Measurements from ENCODE around the gene CHCHD6. TPM values are rescaled to one million over a fixed set of nuclear protein-coding genes. Genes with fewer than 3 reads are reported as not detected.

Gene CHCHD6
- total RNA-seq, 1 experiment from 2014 or later, result 45.9 TPM

DNA sequence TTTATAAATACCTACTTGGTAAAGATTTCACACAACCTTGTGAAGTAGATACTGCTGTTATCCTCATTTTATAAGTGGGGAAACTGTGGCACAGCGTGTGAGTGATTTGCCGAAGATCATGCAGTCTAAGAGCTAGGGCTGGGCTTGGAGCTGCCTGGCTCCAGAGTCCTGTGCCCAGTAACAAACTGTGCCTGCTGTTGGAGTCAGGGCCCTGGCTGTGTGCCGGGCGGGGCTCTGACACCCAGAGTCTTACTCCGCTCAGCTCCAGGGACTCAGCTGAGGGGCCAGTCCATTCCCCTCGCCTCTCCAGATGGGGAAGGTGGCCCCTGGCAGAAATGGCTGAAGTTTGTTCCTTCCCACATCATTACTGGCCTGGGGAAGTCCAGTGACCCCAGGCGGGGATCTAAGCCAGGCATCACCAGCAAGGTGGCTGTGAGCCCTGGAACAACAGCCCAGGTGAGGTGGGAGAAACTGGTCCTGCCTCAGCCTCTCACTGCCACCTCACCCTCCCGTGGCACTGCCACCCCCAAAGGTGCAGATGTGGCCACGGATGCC is 261.6 kb downstream of the CHCHD6 start:
- no peaks in the 10 kb centered on the region for H3K9me3 Mint-ChIP-seq (ENCODE audit: low read depth, unreplicated experiment)
- H3K27me3 Mint-ChIP-seq (ENCODE audit: unreplicated experiment), result peaks cover 10% of the 10 kb centered on the region
- H3K4me3 Mint-ChIP-seq (ENCODE audit: low read depth, unreplicated experiment), result no peak overlapping the region
- no peak overlapping the region for H3K27ac Mint-ChIP-seq (ENCODE audit: unreplicated experiment)
- CTCF ChIA-PET, result no interaction called here
- peaks cover 8% of the 10 kb centered on the region for H3K36me3 Mint-ChIP-seq (ENCODE audit: insufficient read depth, unreplicated experiment)
- no TSS peak for BruUV-seq (replicated peaks)
- no peak for DNase-seq
- TF ChIP-seq, protein P1, sequence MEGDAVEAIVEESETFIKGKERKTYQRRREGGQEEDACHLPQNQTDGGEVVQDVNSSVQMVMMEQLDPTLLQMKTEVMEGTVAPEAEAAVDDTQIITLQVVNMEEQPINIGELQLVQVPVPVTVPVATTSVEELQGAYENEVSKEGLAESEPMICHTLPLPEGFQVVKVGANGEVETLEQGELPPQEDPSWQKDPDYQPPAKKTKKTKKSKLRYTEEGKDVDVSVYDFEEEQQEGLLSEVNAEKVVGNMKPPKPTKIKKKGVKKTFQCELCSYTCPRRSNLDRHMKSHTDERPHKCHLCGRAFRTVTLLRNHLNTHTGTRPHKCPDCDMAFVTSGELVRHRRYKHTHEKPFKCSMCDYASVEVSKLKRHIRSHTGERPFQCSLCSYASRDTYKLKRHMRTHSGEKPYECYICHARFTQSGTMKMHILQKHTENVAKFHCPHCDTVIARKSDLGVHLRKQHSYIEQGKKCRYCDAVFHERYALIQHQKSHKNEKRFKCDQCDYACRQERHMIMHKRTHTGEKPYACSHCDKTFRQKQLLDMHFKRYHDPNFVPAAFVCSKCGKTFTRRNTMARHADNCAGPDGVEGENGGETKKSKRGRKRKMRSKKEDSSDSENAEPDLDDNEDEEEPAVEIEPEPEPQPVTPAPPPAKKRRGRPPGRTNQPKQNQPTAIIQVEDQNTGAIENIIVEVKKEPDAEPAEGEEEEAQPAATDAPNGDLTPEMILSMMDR (IDR thresholded peaks at IDR 0.05; ENCODE audit: unreplicated experiment), result no peak
- intact Hi-C loops (cut with micrococcal nuclease; ENCODE audit: unreplicated experiment), result no loop called here
- H3K4me1 Mint-ChIP-seq (ENCODE audit: low read depth, unreplicated experiment), result no peaks in the 10 kb centered on the region

DNA sequence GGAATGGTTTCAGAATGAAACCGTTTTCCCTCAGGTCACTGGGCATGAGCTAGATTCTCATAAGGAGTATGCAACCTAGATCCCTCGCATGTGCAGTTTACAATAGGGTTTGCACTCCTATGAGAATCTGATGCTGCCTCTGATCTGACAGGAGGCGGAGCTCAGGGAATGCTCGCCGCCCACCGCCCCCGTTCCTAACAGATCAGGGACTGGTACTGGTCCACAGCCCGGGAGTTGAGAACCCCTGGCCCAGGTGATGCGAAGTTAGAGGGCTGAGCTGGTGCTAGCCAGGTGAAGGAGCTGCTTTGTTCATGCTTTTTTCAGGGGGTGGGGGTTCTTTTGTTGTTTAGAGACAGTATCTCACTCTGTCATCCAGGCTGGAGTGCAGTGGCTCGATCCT is 263.3 kb downstream of the CHCHD6 start:
- H3K4me3 Mint-ChIP-seq (ENCODE audit: low read depth, unreplicated experiment), result no peak overlapping the region
- H3K36me3 Mint-ChIP-seq (ENCODE audit: insufficient read depth, unreplicated experiment), result peaks cover 3% of the 10 kb centered on the region
- peaks cover 16% of the 10 kb centered on the region for H3K27me3 Mint-ChIP-seq (ENCODE audit: unreplicated experiment)
- intact Hi-C loops (cut with micrococcal nuclease; ENCODE audit: unreplicated experiment), result no loop called here
- CTCF ChIA-PET, result no interaction called here
- no peaks in the 10 kb centered on the region for H3K9me3 Mint-ChIP-seq (ENCODE audit: low read depth, unreplicated experiment)
- no peak overlapping the region for H3K27ac Mint-ChIP-seq (ENCODE audit: unreplicated experiment)
- H3K4me1 Mint-ChIP-seq (ENCODE audit: low read depth, unreplicated experiment), result no peaks in the 10 kb centered on the region
- BruUV-seq (replicated peaks), result no TSS peak
- DNase-seq, result no peak
- TF ChIP-seq, protein P1 (IDR thresholded peaks at IDR 0.05; ENCODE audit: unreplicated experiment), result no peak

DNA sequence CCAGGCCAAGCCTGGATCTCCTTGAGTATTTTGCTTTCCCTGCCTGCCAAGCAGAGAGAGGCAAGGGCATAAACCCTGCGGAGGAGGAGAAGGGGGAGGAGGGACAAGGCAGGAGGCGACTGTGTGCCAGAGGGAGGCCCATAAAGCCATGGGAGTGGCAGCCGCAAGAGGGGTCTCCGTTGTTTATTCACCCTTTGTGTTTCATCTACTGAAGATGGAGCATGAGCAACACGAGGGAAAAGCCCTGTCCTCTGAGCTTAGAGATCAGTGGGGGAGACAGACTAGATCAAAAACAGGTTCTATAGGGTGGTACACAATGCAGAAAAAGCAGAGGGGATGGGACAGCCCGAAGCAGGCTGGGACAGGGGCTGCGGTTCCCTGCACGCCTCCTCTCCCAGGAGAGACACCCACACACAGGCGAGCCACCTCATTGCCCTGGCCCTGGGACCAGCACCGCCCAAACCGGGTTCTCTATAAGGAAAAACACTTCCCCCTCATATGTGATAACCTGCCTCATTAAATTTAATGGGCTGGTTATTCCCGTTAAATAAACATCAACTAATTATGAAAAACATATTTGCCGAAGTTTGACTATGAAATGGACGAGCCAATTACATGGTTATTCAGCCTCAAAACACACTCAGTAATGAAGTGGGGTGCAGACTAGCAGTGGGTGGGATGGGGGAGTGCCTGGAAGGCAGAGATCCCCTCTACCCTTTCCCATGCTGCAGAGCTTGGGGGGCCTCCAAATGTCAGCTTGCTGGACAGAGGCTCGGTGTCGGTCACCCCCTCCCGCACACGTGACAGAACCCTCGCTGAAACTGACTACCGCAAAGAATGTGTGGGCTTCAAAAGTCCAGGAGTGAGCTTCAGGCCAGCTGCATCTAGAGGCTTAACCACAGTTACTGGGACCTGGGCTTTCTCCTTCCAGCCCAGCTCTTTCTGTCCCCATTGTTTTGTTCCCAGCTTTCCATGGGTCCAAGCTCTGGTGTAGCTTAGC is 264.7 kb downstream of the CHCHD6 start:
- Mint-ChIP-seq H3K36me3 (ENCODE audit: insufficient read depth, unreplicated experiment) (no peaks in the 10 kb centered on the region), H3K4me3 (ENCODE audit: low read depth, unreplicated experiment) (no peak overlapping the region), H3K4me1 (ENCODE audit: low read depth, unreplicated experiment) (no peaks in the 10 kb centered on the region), H3K27ac (ENCODE audit: unreplicated experiment) (no peak overlapping the region), H3K9me3 (ENCODE audit: low read depth, unreplicated experiment) (no peaks in the 10 kb centered on the region), H3K27me3 (ENCODE audit: unreplicated experiment) (peaks cover 16% of the 10 kb centered on the region)
- DNase-seq, result no peak
- no TSS peak for BruUV-seq (replicated peaks)
- intact Hi-C loops (cut with micrococcal nuclease; ENCODE audit: unreplicated experiment), result no loop called here
- CTCF ChIA-PET, result interaction anchor here (0.6 to 1.5 kb wide), 2 partner anchors 215 to 843 kb away, joined by 3 to 5 read pairs; no protein-coding TSS in a partner anchor
- TF ChIP-seq, protein P1 (IDR thresholded peaks at IDR 0.05; ENCODE audit: unreplicated experiment), result no peak

DNA sequence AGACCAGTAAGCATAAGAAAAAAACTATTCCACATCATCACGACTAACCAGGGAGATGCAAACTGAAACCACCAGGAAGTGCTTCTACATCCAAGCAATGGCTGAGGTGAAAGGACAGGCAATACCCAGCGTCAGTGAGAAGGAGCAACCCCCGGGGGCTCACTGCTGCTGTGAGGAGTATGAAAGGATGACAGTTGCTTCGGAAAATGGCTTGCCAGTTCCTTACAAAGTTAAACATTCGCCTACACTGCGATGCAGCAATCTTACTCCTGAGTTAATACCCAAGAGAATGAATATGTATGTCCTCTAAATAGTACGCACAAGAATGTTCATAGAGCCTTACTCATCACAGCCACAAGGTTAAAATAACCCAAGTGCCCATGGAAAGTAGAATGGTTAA is 265.5 kb downstream of the CHCHD6 start:
- Mint-ChIP-seq H3K4me3 (ENCODE audit: low read depth, unreplicated experiment) (no peak overlapping the region), H3K27ac (ENCODE audit: unreplicated experiment) (no peak overlapping the region), H3K4me1 (ENCODE audit: low read depth, unreplicated experiment) (no peaks in the 10 kb centered on the region), H3K9me3 (ENCODE audit: low read depth, unreplicated experiment) (peaks cover 4% of the 10 kb centered on the region), H3K27me3 (ENCODE audit: unreplicated experiment) (peaks cover 22% of the 10 kb centered on the region), H3K36me3 (ENCODE audit: insufficient read depth, unreplicated experiment) (no peaks in the 10 kb centered on the region)
- no peak for DNase-seq
- TF ChIP-seq, protein P1 (IDR thresholded peaks at IDR 0.05; ENCODE audit: unreplicated experiment), result no peak
- CTCF ChIA-PET, result interaction anchor here (0.6 to 1.5 kb wide), 2 partner anchors 216 to 842 kb away, joined by 3 to 5 read pairs; no protein-coding TSS in a partner anchor
- no TSS peak for BruUV-seq (replicated peaks)
- intact Hi-C loops (cut with micrococcal nuclease; ENCODE audit: unreplicated experiment), result no loop called here
